Left lung (tissue), 10 donors: ENCODE data around the gene ADAMTSL1. TPM values are rescaled to one million over a fixed set of nuclear protein-coding genes. Genes with fewer than 3 reads are reported as not detected.

Experiments used
- ATAC-seq: fragments of 200-7000 bp; cut with Tn5 transposase; one replicate; pipeline ENCODE4 v1.9.1; 2020; ENCODE audit warnings: moderate library complexity
- DNase-seq, 4 donors: peaks; one replicate each; pipeline ENCODE4 v3.0.0-alpha.2; 2013 to 2020
- H3K27ac ChIP-seq, 2 donors: fragments of 200-600 bp; sonication (generic) in 1 of 2; one replicate each; pipeline versions ENCODE4 v1.5.0 to v1.8.0; 2020 to 2021
- H3K27me3 ChIP-seq, 2 donors: fragments of 200-600 bp; sonication (generic) in 1 of 2; one replicate each; pipeline versions ENCODE4 v1.5.0 to v1.8.0; 2020 to 2021
- H3K36me3 ChIP-seq, 2 donors: fragments of 200-600 bp; sonication (generic) in 1 of 2; one replicate each; pipeline versions ENCODE4 v1.5.0 to v1.8.0; 2020 to 2021
- H3K4me1 ChIP-seq, 2 donors: fragments of 200-600 bp; one replicate each; pipeline ENCODE4 v1.8.0; 2021
- H3K4me3 ChIP-seq, 2 donors: fragments of 200-600 bp; sonication (generic) in 1 of 2; one replicate each; pipeline versions ENCODE4 v1.5.0 to v1.8.0; 2020 to 2021; ENCODE audit warnings: mild to moderate bottlenecking in 1 of 2
- H3K9me3 ChIP-seq, 2 donors: fragments of 200-600 bp; sonication (generic) in 1 of 2; one replicate each; pipeline versions ENCODE4 v1.5.0 to v1.8.0; 2020 to 2021
- intact Hi-C, 2 donors: fragments of 100-400 bp; cut with DNase I; formaldehyde crosslinking; loops; one replicate each; pipeline versions ENCODE4 v1.11.2 to v1.14.2; 2022
- polyA plus RNA-seq, 6 donors: library from polyadenylated mRNA; unstranded; fragments of 120-200 nt; gene quantifications; one replicate each; pipeline ENCODE4 v1.2.1, GENCODE V29; 2013; ENCODE audit not compliant: insufficient read length in 6 of 6
- total RNA-seq, 2 donors: library from RNA; stranded (reverse); fragmentation: NEBNext Ultra II Directional; extraction: Animal tissue kit (Norgen Biotek cat#: 25700); gene quantifications; one replicate each; pipeline ENCODE4 v1.2.1, GENCODE V29; 2021
- TF ChIP-seq, protein P1 (sequence below), 2 donors: fragments of 200-600 bp; sonication (generic) in 1 of 2; IDR thresholded peaks; one replicate each; pipeline versions ENCODE4 v1.5.0 to v1.8.0; 2021; ENCODE audit warnings: antibody characterized with exemption in 2 of 2
- donor health status: DM: no; HTN: yes; CAD: no.
- donor health status: DM: no; HTN: no; CAD: no.

The ADAMTSL1 gene
- total and polyA plus RNA-seq, 8 donors: 3.0 to 28.1 (median 17.9) TPM

DNA sequence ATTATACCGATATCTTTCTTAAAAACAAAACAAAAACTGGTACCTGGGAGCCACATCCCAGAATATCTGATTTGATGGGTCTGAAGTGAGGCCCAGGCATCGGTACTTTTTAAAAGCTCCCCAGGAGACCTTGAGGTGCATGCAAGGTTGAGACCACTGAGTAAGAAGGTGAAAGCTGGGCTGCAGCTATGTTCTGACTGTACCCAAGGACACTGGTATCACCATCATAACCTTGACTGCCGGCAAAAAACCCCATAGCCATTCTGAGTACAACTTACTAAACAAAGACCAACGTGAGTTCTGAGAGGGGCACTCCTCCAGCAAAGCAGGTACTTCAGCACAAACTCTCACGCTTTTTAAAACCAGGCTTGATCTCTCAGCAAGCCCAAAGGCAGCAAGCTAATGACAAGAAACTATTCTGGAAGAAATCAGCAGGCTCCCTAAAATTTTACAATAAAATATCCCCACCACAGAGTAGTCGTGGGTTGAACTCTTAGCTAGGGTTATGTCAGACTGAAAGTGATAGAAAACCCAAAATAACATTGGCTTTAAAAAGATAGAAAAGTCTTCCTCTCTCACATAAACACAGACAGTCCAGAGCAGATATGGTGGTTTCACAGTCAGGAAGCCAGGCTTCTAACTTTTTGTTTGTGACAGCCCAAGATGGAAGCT is 295.1 kb downstream of the ADAMTSL1 start:
- intact Hi-C loops: no loop called here
- Histone ChIP-seq H3K36me3 (no peaks in the 10 kb centered on the region), H3K4me1 (no peaks in the 10 kb centered on the region), H3K27me3 (no peaks in the 10 kb centered on the region), H3K4me3 (no peak overlapping the region), H3K9me3 (no peaks in the 10 kb centered on the region), H3K27ac (no peak overlapping the region)
- TF ChIP-seq, protein P1, sequence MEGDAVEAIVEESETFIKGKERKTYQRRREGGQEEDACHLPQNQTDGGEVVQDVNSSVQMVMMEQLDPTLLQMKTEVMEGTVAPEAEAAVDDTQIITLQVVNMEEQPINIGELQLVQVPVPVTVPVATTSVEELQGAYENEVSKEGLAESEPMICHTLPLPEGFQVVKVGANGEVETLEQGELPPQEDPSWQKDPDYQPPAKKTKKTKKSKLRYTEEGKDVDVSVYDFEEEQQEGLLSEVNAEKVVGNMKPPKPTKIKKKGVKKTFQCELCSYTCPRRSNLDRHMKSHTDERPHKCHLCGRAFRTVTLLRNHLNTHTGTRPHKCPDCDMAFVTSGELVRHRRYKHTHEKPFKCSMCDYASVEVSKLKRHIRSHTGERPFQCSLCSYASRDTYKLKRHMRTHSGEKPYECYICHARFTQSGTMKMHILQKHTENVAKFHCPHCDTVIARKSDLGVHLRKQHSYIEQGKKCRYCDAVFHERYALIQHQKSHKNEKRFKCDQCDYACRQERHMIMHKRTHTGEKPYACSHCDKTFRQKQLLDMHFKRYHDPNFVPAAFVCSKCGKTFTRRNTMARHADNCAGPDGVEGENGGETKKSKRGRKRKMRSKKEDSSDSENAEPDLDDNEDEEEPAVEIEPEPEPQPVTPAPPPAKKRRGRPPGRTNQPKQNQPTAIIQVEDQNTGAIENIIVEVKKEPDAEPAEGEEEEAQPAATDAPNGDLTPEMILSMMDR (IDR thresholded peaks at IDR 0.05): no peak
- ATAC-seq (no peak), DNase-seq (no peak)

DNA sequence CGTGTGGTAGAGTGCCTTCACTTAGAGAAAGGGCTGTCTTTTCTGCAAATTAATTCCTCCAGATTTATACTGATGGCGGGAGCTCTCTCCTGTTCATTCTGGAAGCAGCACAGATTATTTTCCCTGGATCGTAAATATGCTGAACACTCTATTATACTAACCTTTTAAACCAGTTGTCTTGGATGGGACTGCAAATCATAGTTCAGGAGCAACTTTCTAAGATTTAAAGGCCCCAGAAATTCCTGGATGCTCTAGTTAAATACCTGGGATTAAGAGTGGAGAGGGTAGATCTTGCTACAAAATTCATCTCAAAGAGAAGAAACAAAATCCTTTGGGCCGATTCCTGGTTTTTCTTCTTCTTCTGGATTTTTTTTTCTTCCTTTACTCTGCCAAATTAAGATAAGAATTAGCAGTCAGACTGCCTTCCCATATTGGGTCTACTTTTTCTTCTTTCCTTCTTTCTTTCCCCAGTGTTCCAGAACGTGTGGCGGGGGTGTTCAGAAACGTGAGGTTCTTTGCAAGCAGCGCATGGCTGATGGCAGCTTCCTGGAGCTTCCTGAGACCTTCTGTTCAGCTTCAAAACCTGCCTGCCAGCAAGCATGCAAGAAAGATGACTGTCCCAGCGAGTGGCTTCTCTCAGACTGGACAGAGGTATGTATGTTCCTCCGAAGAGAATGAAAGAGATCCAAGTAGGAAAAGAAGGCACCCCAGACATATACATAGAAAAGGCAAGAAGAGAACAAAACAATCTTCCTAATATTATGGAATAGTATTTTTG is 296.4 kb downstream of the ADAMTSL1 start:
- H3K4me1 ChIP-seq: no peaks in the 10 kb centered on the region
- DNase-seq (no peak), ATAC-seq (no peak)
- H3K27me3 ChIP-seq: no peaks in the 10 kb centered on the region
- H3K27ac ChIP-seq: no peak overlapping the region
- no peaks in the 10 kb centered on the region for H3K9me3 ChIP-seq
- TF ChIP-seq, protein P1 (IDR thresholded peaks at IDR 0.05): no peak
- intact Hi-C loops: no loop called here
- no peaks in the 10 kb centered on the region for H3K36me3 ChIP-seq
- no peak overlapping the region for H3K4me3 ChIP-seq

GRCh38 chr9:18771011-18771410 is 297.1 kb downstream of the ADAMTSL1 start:
- intact Hi-C loops: no loop called here
- TF ChIP-seq, protein P1 (IDR thresholded peaks at IDR 0.05): no peak
- no peak overlapping the region for H3K27ac ChIP-seq
- H3K4me3 ChIP-seq: no peak overlapping the region
- DNase-seq (no peak), ATAC-seq (no peak)
- H3K9me3 ChIP-seq: no peaks in the 10 kb centered on the region
- no peaks in the 10 kb centered on the region for H3K4me1 ChIP-seq
- H3K36me3 ChIP-seq: no peaks in the 10 kb centered on the region
- no peaks in the 10 kb centered on the region for H3K27me3 ChIP-seq

DNA sequence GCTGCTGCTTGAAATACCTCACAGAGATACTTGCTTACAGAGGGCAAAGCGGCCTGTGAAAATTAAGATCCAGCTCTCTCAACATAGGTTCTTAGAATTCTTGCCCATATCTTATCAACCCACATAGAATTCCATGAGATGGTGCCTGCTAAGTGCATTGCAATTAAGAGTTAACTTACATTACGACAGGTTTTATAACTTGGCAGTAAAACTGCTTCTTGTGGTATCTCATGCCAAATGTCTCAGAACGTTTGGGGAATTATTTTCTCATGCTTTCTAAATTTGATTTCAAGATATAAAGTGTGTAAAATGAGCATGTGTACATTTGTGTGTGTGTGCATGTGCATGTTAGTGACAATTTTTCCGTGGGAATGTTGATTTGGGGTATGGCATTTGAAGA is 297.8 kb downstream of the ADAMTSL1 start:
- TF ChIP-seq, protein P1 (IDR thresholded peaks at IDR 0.05): no peak
- no peak for ATAC-seq

DNA sequence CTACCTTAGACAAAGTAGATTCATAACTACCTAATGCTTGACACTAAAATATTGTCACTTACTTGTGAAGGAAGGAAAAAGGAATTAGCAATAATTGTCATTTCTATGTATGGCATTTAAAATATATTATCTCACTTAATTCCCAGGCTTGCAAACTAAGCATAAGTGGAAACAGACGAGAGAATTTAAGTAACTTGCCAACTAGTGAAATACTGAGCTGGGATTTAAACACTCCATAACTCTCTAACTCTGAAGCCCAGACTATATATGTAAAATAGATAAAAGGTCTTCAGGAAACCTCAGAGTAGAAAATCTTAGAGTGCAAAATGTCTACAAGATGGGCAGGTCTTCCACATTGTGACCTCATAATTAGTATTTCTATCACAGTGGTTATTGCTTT is 301.3 kb downstream of the ADAMTSL1 start:
- ATAC-seq (no peak), DNase-seq (no peak)
- no peaks in the 10 kb centered on the region for H3K4me1 ChIP-seq
- TF ChIP-seq, protein P1 (IDR thresholded peaks at IDR 0.05): no peak
- H3K9me3 ChIP-seq: no peaks in the 10 kb centered on the region
- H3K27ac ChIP-seq: no peak overlapping the region
- intact Hi-C loops: no loop called here
- H3K36me3 ChIP-seq: no peaks in the 10 kb centered on the region
- no peak overlapping the region for H3K4me3 ChIP-seq
- H3K27me3 ChIP-seq: no peaks in the 10 kb centered on the region

More for the DNA sequence above, 297.8 kb downstream of the ADAMTSL1 start:
- Histone ChIP-seq H3K36me3 (no peaks in the 10 kb centered on the region), H3K27ac (no peak overlapping the region), H3K27me3 (no peaks in the 10 kb centered on the region), H3K4me1 (no peaks in the 10 kb centered on the region), H3K9me3 (no peaks in the 10 kb centered on the region), H3K4me3 (no peak overlapping the region)
- DNase-seq: no peak
- intact Hi-C loops: no loop called here
